GM06990 (cell line): ENCODE results near the gene PAPSS1.

Source experiments
- DNase-seq: peaks from one replicate; pipeline ENCODE4 v3.0.0-alpha.2; 2011; ENCODE audit not compliant: insufficient read length; ENCODE audit errors: extremely low read depth
- H3K27me3 ChIP-seq: replicated peaks from 2 replicates; pipeline ENCODE4 v1.6.0; 2011; ENCODE audit warnings: low read length; ENCODE audit not compliant: control insufficient read depth, insufficient read depth
- H3K36me3 ChIP-seq: 2 replicates; pipeline ENCODE4 v1.5.1; 2011; ENCODE audit warnings: low read length; ENCODE audit not compliant: control insufficient read depth, insufficient read depth
- H3K4me3 ChIP-seq: replicated peaks from 2 replicates; pipeline ENCODE4 v1.5.1; 2011; ENCODE audit warnings: low read depth, mild to moderate bottlenecking, control low read depth, low read length
- CTCF ChIP-seq: IDR thresholded peaks from 2 replicates; pipeline ENCODE4 v1.5.1; 2011; ENCODE audit warnings: low read length, control low read depth, mild to moderate bottlenecking, inconsistent platforms; ENCODE audit not compliant: insufficient read depth, poor library complexity, severe bottlenecking

PAPSS1 gene

DNA sequence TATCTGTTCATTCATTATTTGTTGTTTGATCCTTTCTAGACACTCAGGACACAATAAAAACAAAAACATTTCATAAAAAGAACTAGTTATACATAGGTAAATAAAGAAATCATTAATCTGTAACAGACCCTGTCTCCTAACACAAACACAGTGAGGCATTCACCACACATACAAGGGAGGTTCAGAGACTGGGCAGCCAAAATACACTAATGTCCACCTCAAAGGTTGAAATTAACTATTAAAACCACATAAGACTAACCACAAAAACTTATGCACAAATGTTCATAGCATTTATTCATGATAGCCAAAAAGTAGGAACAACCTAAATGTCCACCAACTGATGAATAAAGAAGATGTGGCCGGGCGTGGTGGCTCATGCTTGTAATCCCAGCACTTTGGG, 7.8 kb downstream of the PAPSS1 start:
- TF ChIP-seq CTCF: no peak
- DNase-seq: no peak
- H3K4me3 ChIP-seq: no peak overlapping the region

DNA sequence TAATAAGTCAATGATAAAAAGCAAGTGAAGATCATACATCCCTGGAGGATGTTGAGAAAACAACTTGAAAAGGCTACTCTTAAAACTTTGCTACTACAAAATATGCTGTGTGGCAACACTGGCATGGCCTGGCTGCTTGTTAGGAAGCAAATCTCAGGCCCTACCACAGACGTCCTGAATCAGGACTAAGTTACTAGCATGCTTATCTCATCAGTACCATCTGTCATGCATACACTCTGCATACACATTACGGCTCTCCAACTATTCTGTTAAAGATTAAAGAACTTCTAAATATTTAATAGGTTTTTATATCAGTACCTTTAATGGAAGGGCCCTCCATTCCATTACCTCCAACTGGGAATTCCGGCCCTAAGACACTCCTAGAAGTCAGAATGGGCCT, 8.2 kb downstream of the PAPSS1 start:
- no peak for DNase-seq
- TF ChIP-seq CTCF: no peak
- no peaks in the 10 kb centered on the region for H3K27me3 ChIP-seq
- H3K4me3 ChIP-seq: no peak overlapping the region
- H3K36me3 ChIP-seq: no peaks in the 10 kb centered on the region; the same call in 1 of the 2 replicates

More for the DNA sequence above, 7.8 kb downstream of the PAPSS1 start:
- no peaks in the 10 kb centered on the region for H3K27me3 ChIP-seq
- no peaks in the 10 kb centered on the region; the same call in 1 of the 2 replicates for H3K36me3 ChIP-seq

GRCh38 chr4:107710493-107711459, 9.3 kb downstream of the PAPSS1 start:
- Histone ChIP-seq H3K4me3 (no peak overlapping the region), H3K27me3 (no peaks in the 10 kb centered on the region), H3K36me3 (no peaks in the 10 kb centered on the region; the same call in 1 of the 2 replicates)
- no peak for DNase-seq
- no peak for TF ChIP-seq CTCF

DNA sequence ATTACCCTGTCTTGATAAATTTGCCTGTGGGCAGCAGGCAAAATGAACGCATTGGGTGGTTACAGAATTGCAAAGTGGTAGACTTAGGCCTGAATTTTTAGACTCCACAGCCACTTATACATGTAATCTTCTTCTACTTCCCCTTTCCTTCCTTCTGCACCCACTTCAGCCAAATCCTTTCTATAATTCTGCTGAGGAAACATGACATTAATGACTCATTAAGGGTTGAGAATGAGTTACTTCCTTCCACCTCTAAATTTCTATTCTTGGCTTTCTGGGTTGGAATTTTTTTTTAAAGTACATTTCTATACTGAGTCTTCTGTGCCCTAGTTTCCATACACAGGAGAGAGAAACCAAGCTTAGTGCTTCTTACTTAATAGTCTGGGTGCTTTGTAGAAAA, 10.1 kb downstream of the PAPSS1 start:
- no peak for TF ChIP-seq CTCF
- Histone ChIP-seq H3K27me3 (no peaks in the 10 kb centered on the region), H3K4me3 (no peak overlapping the region), H3K36me3 (no peaks in the 10 kb centered on the region; the same call in 1 of the 2 replicates)
- DNase-seq: no peak

- DNase-seq: no peak
- Histone ChIP-seq H3K36me3 (no peaks in the 10 kb centered on the region; the same call in 1 of the 2 replicates), H3K4me3 (no peak overlapping the region), H3K27me3 (no peaks in the 10 kb centered on the region)
- TF ChIP-seq CTCF: no peak
These were observed 11.8 kb downstream of the PAPSS1 start for GRCh38 chr4:107708225-107708624.
